HEK293 (cell line): Measurements from ENCODE around the gene LHX4.

Source experiments
- GFI1B ChIP-seq: fragments of 450-650 bp; formaldehyde crosslinking; IDR thresholded peaks from 2 replicates; pipeline ENCODE4 v1.5.1; 2016; ENCODE audit warnings: missing biosample characterization, missing genetic modification characterization
- HOXC10 ChIP-seq: sonication (generic); formaldehyde crosslinking; IDR thresholded peaks from 2 replicates; pipeline ENCODE4 v1.8.1; 2023; ENCODE audit warnings: mild to moderate bottlenecking, missing genetic modification reagents
- MZF1 ChIP-seq: fragments of 450-650 bp; formaldehyde crosslinking; IDR thresholded peaks from 2 replicates; pipeline ENCODE4 v1.5.1; 2017; ENCODE audit warnings: missing biosample characterization, missing genetic modification characterization, borderline replicate concordance
- OVOL3 ChIP-seq: fragments of 450-650 bp; formaldehyde crosslinking; IDR thresholded peaks from 2 replicates; pipeline ENCODE4 v1.5.1; 2016; ENCODE audit warnings: missing biosample characterization, missing genetic modification characterization
- PRDM4 ChIP-seq: fragments of 450-650 bp; formaldehyde crosslinking; IDR thresholded peaks from 2 replicates; pipeline ENCODE4 v1.5.1; 2017; ENCODE audit warnings: missing biosample characterization, missing genetic modification characterization
- PRDM6 ChIP-seq: fragments of 450-650 bp; formaldehyde crosslinking; IDR thresholded peaks from 2 replicates; pipeline ENCODE4 v1.5.1; 2017; ENCODE audit warnings: missing biosample characterization, missing genetic modification characterization
- SALL2 ChIP-seq: fragments of 450-650 bp; formaldehyde crosslinking; IDR thresholded peaks from 2 replicates; pipeline ENCODE4 v1.5.0; 2017; ENCODE audit warnings: missing biosample characterization, mild to moderate bottlenecking, missing genetic modification characterization, borderline replicate concordance
- SCRT1 ChIP-seq: fragments of 450-650 bp; formaldehyde crosslinking; IDR thresholded peaks from 2 replicates; pipeline ENCODE4 v1.5.1; 2016; ENCODE audit warnings: missing biosample characterization, missing genetic modification characterization, borderline replicate concordance
- SP7 ChIP-seq: fragments of 450-650 bp; formaldehyde crosslinking; IDR thresholded peaks from 2 replicates; pipeline ENCODE4 v1.5.1; 2016; ENCODE audit warnings: missing biosample characterization, missing genetic modification characterization
- TCF7L2 ChIP-seq: IDR thresholded peaks from 2 replicates; pipeline ENCODE4 v1.6.1; 2011; ENCODE audit warnings: low read depth, mild to moderate bottlenecking, inconsistent platforms, low read length, moderate library complexity, borderline replicate concordance
- WT1 ChIP-seq: fragments of 450-650 bp; formaldehyde crosslinking; IDR thresholded peaks from 2 replicates; pipeline ENCODE4 v1.5.1; 2016; ENCODE audit warnings: missing biosample characterization, missing genetic modification characterization
- ZBTB17 ChIP-seq: fragments of 450-650 bp; formaldehyde crosslinking; IDR thresholded peaks from 2 replicates; pipeline ENCODE4 v1.5.1; 2016; ENCODE audit warnings: missing biosample characterization, missing genetic modification characterization
- ZBTB48 ChIP-seq: fragments of 450-650 bp; formaldehyde crosslinking; IDR thresholded peaks from 2 replicates; pipeline ENCODE4 v1.5.1; 2016; ENCODE audit warnings: missing biosample characterization, missing genetic modification characterization
- ZBTB7A ChIP-seq: fragments of 450-650 bp; formaldehyde crosslinking; IDR thresholded peaks from 2 replicates; pipeline ENCODE4 v1.5.1; 2016; ENCODE audit warnings: low read depth, missing biosample characterization, missing genetic modification characterization
- ZIC2 ChIP-seq: fragments of 450-650 bp; formaldehyde crosslinking; IDR thresholded peaks from 2 replicates; pipeline ENCODE4 v1.5.1; 2016; ENCODE audit warnings: missing biosample characterization, missing genetic modification characterization
- ZNF202 ChIP-seq: fragments of 450-650 bp; formaldehyde crosslinking; IDR thresholded peaks from 2 replicates; pipeline ENCODE4 v1.5.1; 2016; ENCODE audit warnings: missing biosample characterization, missing genetic modification characterization, borderline replicate concordance
- ZNF24 ChIP-seq: fragments of 450-650 bp; formaldehyde crosslinking; IDR thresholded peaks from 2 replicates; pipeline ENCODE4 v1.5.1; 2016; ENCODE audit warnings: missing biosample characterization, missing genetic modification characterization
- ZNF248 ChIP-seq: fragments of 450-650 bp; formaldehyde crosslinking; IDR thresholded peaks from 2 replicates; pipeline ENCODE4 v1.5.1; 2017; ENCODE audit warnings: missing biosample characterization, missing genetic modification characterization
- ZNF302 ChIP-seq: fragments of 450-650 bp; formaldehyde crosslinking; IDR thresholded peaks from 2 replicates; pipeline ENCODE4 v1.5.1; 2016; ENCODE audit warnings: missing biosample characterization, missing genetic modification characterization, low read depth
- ZNF404 ChIP-seq: fragments of 450-650 bp; formaldehyde crosslinking; IDR thresholded peaks from 2 replicates; pipeline ENCODE4 v1.5.1; 2017; ENCODE audit warnings: missing biosample characterization, missing genetic modification characterization
- ZNF433 ChIP-seq: fragments of 450-650 bp; formaldehyde crosslinking; IDR thresholded peaks from 2 replicates; pipeline ENCODE4 v1.5.1; 2016; ENCODE audit warnings: missing biosample characterization, missing genetic modification characterization, low read depth
- ZNF473 ChIP-seq: fragments of 450-650 bp; formaldehyde crosslinking; IDR thresholded peaks from 2 replicates; pipeline ENCODE4 v1.5.1; 2017; ENCODE audit warnings: missing biosample characterization, missing genetic modification characterization
- ZNF48 ChIP-seq: fragments of 450-650 bp; formaldehyde crosslinking; IDR thresholded peaks from 2 replicates; pipeline ENCODE4 v1.5.1; 2016; ENCODE audit warnings: missing biosample characterization, missing genetic modification characterization
- ZNF510 ChIP-seq: fragments of 450-650 bp; formaldehyde crosslinking; IDR thresholded peaks from 2 replicates; pipeline ENCODE4 v1.5.1; 2018; ENCODE audit warnings: mild to moderate bottlenecking, missing genetic modification characterization, missing biosample characterization; ENCODE audit not compliant: insufficient replicate concordance
- ZNF521 ChIP-seq: fragments of 450-650 bp; formaldehyde crosslinking; IDR thresholded peaks from 2 replicates; pipeline ENCODE4 v1.5.1; 2017; ENCODE audit warnings: missing biosample characterization, mild to moderate bottlenecking, missing genetic modification characterization
- ZNF548 ChIP-seq: fragments of 450-650 bp; formaldehyde crosslinking; IDR thresholded peaks from 2 replicates; pipeline ENCODE4 v1.5.1; 2016; ENCODE audit warnings: missing biosample characterization, missing genetic modification characterization
- ZNF558 ChIP-seq: fragments of 450-650 bp; formaldehyde crosslinking; IDR thresholded peaks from 2 replicates; pipeline ENCODE4 v1.5.1; 2016; ENCODE audit warnings: missing biosample characterization, missing genetic modification characterization
- ZNF658 ChIP-seq: fragments of 450-650 bp; formaldehyde crosslinking; IDR thresholded peaks from 2 replicates; pipeline ENCODE4; 2016; ENCODE audit warnings: missing biosample characterization, missing genetic modification characterization
- ZNF670 ChIP-seq: fragments of 450-650 bp; formaldehyde crosslinking; IDR thresholded peaks from 2 replicates; pipeline ENCODE4 v1.5.1; 2016; ENCODE audit warnings: missing biosample characterization, missing genetic modification characterization, low read depth
- TF ChIP-seq, protein P1 (sequence below): fragments of 450-650 bp; IDR thresholded peaks from 2 replicates; pipeline ENCODE4 v1.5.1; 2018; ENCODE audit warnings: missing biosample characterization, missing genetic modification characterization
- TF ChIP-seq, protein P2 (sequence below): fragments of 450-650 bp; formaldehyde crosslinking; IDR thresholded peaks from 2 replicates; pipeline ENCODE4 v1.5.1; 2016; ENCODE audit warnings: missing biosample characterization, missing genetic modification characterization
- TF ChIP-seq, protein P3 (sequence below): fragments of 450-650 bp; formaldehyde crosslinking; IDR thresholded peaks from 2 replicates; pipeline ENCODE4 v1.5.1; 2016; ENCODE audit warnings: missing biosample characterization, missing genetic modification characterization
- TF ChIP-seq, protein P4 (sequence below): fragments of 450-650 bp; formaldehyde crosslinking; IDR thresholded peaks from 2 replicates; pipeline ENCODE4 v1.5.1; 2017; ENCODE audit warnings: missing biosample characterization, missing genetic modification characterization

The LHX4 gene

DNA sequence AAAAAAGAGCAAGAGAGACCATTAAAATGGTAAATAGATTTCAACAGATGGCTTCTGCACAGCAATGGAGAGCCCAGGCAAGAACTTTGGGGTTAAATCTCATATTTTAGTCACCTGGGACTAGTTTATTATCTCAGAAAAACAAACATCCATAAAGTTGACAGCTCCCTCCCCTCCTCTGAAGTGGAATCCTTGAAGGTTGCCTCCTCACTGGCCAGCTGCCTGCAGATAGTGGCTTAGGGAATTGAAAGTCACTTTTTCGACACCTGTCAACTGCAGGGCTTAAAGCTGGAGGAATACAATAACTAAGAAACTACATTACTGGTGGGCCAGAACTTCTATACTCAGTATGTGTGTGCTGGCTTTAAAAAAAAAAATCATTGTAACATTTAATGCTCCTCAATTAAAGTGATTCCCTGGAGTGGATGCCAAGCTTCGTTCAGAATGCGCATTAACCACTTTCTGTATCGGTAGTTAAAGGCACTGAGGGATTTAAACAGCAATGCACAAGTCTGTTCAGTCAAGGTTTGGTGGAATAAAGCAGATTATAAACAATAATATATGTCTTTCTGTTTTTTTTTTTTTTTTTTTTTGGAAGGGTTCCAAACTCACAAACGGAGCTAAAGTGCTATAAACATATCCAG, 52.5 kb downstream of the LHX4 start (continued):
- TF ChIP-seq PRDM4 (no peak), GFI1B (tag by site-specific recombination) (no peak), ZNF548 (no peak), HOXC10 (CRISPR knock-in tag) (no peak), ZNF24 (tag by site-specific recombination) (no peak), ZNF670 (tag by site-specific recombination) (no peak), ZNF48 (no peak), ZNF473 (tag by site-specific recombination) (no peak), ZNF558 (tag by site-specific recombination) (no peak), ZNF248 (tag by site-specific recombination) (no peak), ZNF658 (tag by site-specific recombination) (no peak), ZNF302 (tag by site-specific recombination) (no peak), ZNF433 (tag by site-specific recombination) (no peak), ZIC2 (tag by site-specific recombination) (no peak), ZNF521 (tag by site-specific recombination) (no peak), OVOL3 (no peak), ZBTB7A (tag by site-specific recombination) (no peak), SCRT1 (tag by site-specific recombination) (no peak), MZF1 (no peak), ZNF404 (no peak), PRDM6 (tag by site-specific recombination) (peak; percentile 90), ZNF202 (tag by site-specific recombination) (no peak), SP7 (tag by site-specific recombination) (no peak), TCF7L2 (no peak), ZBTB17 (tag by site-specific recombination) (no peak), ZBTB48 (tag by site-specific recombination) (no peak), WT1 (peak; percentile 92), SALL2 (no peak), ZNF510 (tag by site-specific recombination) (no peak)
- TF ChIP-seq, protein P1, sequence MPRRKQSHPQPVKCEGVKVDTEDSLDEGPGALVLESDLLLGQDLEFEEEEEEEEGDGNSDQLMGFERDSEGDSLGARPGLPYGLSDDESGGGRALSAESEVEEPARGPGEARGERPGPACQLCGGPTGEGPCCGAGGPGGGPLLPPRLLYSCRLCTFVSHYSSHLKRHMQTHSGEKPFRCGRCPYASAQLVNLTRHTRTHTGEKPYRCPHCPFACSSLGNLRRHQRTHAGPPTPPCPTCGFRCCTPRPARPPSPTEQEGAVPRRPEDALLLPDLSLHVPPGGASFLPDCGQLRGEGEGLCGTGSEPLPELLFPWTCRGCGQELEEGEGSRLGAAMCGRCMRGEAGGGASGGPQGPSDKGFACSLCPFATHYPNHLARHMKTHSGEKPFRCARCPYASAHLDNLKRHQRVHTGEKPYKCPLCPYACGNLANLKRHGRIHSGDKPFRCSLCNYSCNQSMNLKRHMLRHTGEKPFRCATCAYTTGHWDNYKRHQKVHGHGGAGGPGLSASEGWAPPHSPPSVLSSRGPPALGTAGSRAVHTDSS (tag by site-specific recombination) = no peak
- TF ChIP-seq, protein P2, sequence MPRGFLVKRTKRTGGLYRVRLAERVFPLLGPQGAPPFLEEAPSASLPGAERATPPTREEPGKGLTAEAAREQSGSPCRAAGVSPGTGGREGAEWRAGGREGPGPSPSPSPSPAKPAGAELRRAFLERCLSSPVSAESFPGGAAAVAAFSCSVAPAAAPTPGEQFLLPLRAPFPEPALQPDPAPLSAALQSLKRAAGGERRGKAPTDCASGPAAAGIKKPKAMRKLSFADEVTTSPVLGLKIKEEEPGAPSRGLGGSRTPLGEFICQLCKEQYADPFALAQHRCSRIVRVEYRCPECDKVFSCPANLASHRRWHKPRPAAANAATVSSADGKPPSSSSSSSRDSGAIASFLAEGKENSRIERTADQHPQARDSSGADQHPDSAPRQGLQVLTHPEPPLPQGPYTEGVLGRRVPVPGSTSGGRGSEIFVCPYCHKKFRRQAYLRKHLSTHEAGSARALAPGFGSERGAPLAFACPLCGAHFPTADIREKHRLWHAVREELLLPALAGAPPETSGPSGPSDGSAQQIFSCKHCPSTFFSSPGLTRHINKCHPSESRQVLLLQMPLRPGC (tag by site-specific recombination) = no peak
- TF ChIP-seq, protein P3, sequence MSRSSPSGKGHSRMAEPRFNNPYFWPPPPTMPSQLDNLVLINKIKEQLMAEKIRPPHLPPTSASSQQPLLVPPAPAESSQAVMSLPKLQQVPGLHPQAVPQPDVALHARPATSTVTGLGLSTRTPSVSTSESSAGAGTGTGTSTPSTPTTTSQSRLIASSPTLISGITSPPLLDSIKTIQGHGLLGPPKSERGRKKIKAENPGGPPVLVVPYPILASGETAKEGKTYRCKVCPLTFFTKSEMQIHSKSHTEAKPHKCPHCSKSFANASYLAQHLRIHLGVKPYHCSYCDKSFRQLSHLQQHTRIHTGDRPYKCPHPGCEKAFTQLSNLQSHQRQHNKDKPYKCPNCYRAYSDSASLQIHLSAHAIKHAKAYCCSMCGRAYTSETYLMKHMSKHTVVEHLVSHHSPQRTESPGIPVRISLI (tag by site-specific recombination) = peak; percentile 16; the same call in 1 of the 2 replicates
- TF ChIP-seq, protein P4, sequence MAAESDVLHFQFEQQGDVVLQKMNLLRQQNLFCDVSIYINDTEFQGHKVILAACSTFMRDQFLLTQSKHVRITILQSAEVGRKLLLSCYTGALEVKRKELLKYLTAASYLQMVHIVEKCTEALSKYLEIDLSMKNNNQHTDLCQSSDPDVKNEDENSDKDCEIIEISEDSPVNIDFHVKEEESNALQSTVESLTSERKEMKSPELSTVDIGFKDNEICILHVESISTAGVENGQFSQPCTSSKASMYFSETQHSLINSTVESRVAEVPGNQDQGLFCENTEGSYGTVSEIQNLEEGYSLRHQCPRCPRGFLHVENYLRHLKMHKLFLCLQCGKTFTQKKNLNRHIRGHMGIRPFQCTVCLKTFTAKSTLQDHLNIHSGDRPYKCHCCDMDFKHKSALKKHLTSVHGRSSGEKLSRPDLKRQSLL (tag by site-specific recombination) = no peak
